HepG2 (cell line): ENCODE data around the gene SEMA3F. TPM values are rescaled to one million over a fixed set of nuclear protein-coding genes. Genes with fewer than 3 reads are reported as not detected.

Experiments used
- ATAC-seq: fragments of 200-7000 bp; cut with Tn5 transposase; 3 replicates; pipeline ENCODE4 v1.9.1; 2020; ENCODE audit warnings: mild to moderate bottlenecking, moderate library complexity
- BruUV-seq: library from RNA; stranded (reverse); fragments of 400-500 nt; replicated peaks from 2 replicates; lab custom pipeline; 2021; lab: Mats Ljungman, UMichigan
- CTCF ChIA-PET: fragments of 300-600 bp; formaldehyde crosslinking; extraction: SDS; loops from one replicate; lab custom pipeline; 2021; ENCODE audit warnings: low total read pairs, inconsistent platforms, low intra/inter-chr PET ratio; lab: Yijun Ruan, JAX
- POLR2A ChIA-PET: fragments of 350-600 bp; sonication (Branson Sonifier 250); formaldehyde crosslinking; loops from one replicate; lab custom pipeline; 2020; ENCODE audit warnings: antibody characterized with exemption, inconsistent platforms; lab: Yijun Ruan, JAX
- DNase-seq: peaks from one replicate; pipeline ENCODE4 v3.0.0-alpha.2; 2015; ENCODE audit warnings: low spot score
- FAIRE-seq: peaks from 3 replicates; lab custom pipeline; 2011; peaks lifted over from hg19 to GRCh38; lab: Jason Lieb, UNC
- H2AFZ ChIP-seq: one replicate; pipeline ENCODE4 v1.6.1; 2011; ENCODE audit warnings: low read length, inconsistent platforms
- H3K27ac ChIP-seq: fragments of 300-600 bp; 3 replicates; pipeline ENCODE4 v1.8.0; 2011; ENCODE audit warnings: mixed run types, mild to moderate bottlenecking, mixed read lengths, low read length, inconsistent platforms; ENCODE audit not compliant: insufficient read depth; ENCODE audit errors: extremely low read length
- H3K27me3 ChIP-seq, 2 experiments: fragments of 200-600 bp in 1 of 2; 2 replicates in 1 of 2; 3 replicates in 1 of 2; pipeline versions ENCODE4 v1.6.0 to v1.8.0; 2011; ENCODE audit warnings: low read length in 2 of 2, mild to moderate bottlenecking in 2 of 2, moderate library complexity in 2 of 2, inconsistent platforms in 1 of 2; ENCODE audit not compliant: insufficient read depth in 2 of 2, control insufficient read depth in 1 of 2
- H3K36me3 ChIP-seq, 2 experiments: fragments of 200-600 bp in 1 of 2; replicated peaks in 1 of 2; 2 replicates in 1 of 2; 3 replicates in 1 of 2; pipeline versions ENCODE4 v1.5.1 to v1.8.0; 2011; ENCODE audit warnings: low read length in 2 of 2, inconsistent platforms in 1 of 2; ENCODE audit not compliant: insufficient read depth in 2 of 2, control insufficient read depth in 1 of 2
- H3K4me1 ChIP-seq: 2 replicates; pipeline ENCODE4 v1.5.1; 2012; ENCODE audit warnings: low read length, inconsistent platforms; ENCODE audit not compliant: insufficient read depth
- H3K4me2 ChIP-seq: 2 replicates; pipeline ENCODE4 v1.6.0; 2011; ENCODE audit warnings: low read depth, low read length, inconsistent platforms
- H3K4me3 ChIP-seq, 3 experiments: fragments of 200-600 bp in 1 of 3; sonication (generic), shearing (Covaris generic) in 1 of 3; replicated peaks in 1 of 3; 2 replicates each; pipeline ENCODE4 v1.5.1; 2011 to 2016; ENCODE audit warnings: low read length in 3 of 3, inconsistent platforms in 2 of 3, low read depth in 2 of 3, mild to moderate bottlenecking in 2 of 3, control low read depth in 1 of 3, mixed read lengths in 1 of 3; ENCODE audit not compliant: insufficient read depth in 1 of 3
- H3K79me2 ChIP-seq: one replicate; pipeline ENCODE4 v1.6.1; 2011; ENCODE audit warnings: low read length, inconsistent platforms; ENCODE audit not compliant: insufficient read depth
- H3K9ac ChIP-seq: 2 replicates; pipeline ENCODE4 v1.6.0; 2011; ENCODE audit warnings: mild to moderate bottlenecking, low read depth, low read length, inconsistent platforms; ENCODE audit not compliant: insufficient read depth
- H3K9me3 ChIP-seq: 2 replicates; pipeline ENCODE4 v1.5.1; 2012; ENCODE audit warnings: mild to moderate bottlenecking, low read length
- H4K20me1 ChIP-seq: 2 replicates; pipeline ENCODE4 v1.6.0; 2011; ENCODE audit warnings: inconsistent platforms, mild to moderate bottlenecking, low read length, moderate library complexity; ENCODE audit not compliant: insufficient read depth
- EED ChIP-seq: sonication (generic); formaldehyde crosslinking; IDR thresholded peaks from 2 replicates; pipeline ENCODE4 v1.5.0; 2020; ENCODE audit warnings: mild to moderate bottlenecking, missing genetic modification reagents
- MED1 ChIP-seq: sonication (generic); formaldehyde crosslinking; IDR thresholded peaks from 2 replicates; pipeline ENCODE4 v1.4.0; 2020; ENCODE audit warnings: missing genetic modification reagents
- MED8 ChIP-seq: sonication (generic); formaldehyde crosslinking; IDR thresholded peaks from 2 replicates; pipeline ENCODE4 v1.8.1; 2023; ENCODE audit warnings: mild to moderate bottlenecking, missing genetic modification reagents; ENCODE audit not compliant: insufficient replicate concordance
- RBM39 ChIP-seq: fragments of 200-400 bp; formaldehyde crosslinking; IDR thresholded peaks from one replicate; pipeline ENCODE4 v1.6.1; 2018; ENCODE audit warnings: antibody characterized with exemption, mild to moderate bottlenecking, low read depth, low read length; ENCODE audit not compliant: poor library complexity, severe bottlenecking
- ZFP82 ChIP-seq: sonication (generic); formaldehyde crosslinking; IDR thresholded peaks from 2 replicates; pipeline ENCODE4 v1.5.1; 2020; ENCODE audit warnings: mild to moderate bottlenecking, missing genetic modification reagents, borderline replicate concordance
- ZNF552 ChIP-seq: sonication (generic); formaldehyde crosslinking; IDR thresholded peaks from 2 replicates; pipeline ENCODE4 v1.9.0; 2022; ENCODE audit warnings: missing genetic modification reagents, mild to moderate bottlenecking, borderline replicate concordance
- WGBS: methylation state at CpG from one replicate; pipeline ENCODE4 v1.1.6; 2017; ENCODE audit warnings: low lambda C conversion rate; 5-methylcytosine and 5-hydroxymethylcytosine counted together
- in situ Hi-C: cut with HindIII; loops from 2 replicates; pipeline ENCODE4 v1.10.0; 2017; ENCODE audit warnings: low pct_unique_long_range_greater_than_20kb; ENCODE audit not compliant: extremely low pct_ligation_motif_present
- intact Hi-C: fragments of 100-400 bp; cut with micrococcal nuclease; formaldehyde crosslinking; loops from one replicate; pipeline ENCODE4 v1.10.0; 2022; ENCODE audit not compliant: unreplicated experiment
- polyA plus RNA-seq, 8 experiments: library from polyadenylated mRNA; depleted of rRNA in 3 of 8; stranded (reverse) in 7 of 8; unstranded in 1 of 8; fragments of >200 nt; fragmentation: Illumina TruSeq in 4 of 8; extraction: Trizol in 4 of 8; gene quantifications; 2 replicates each; pipeline versions ENCODE4 v1.2.1 to v1.2.3, GENCODE V29; 2011 to 2016; ENCODE audit warnings: low read depth in 4 of 8, missing spikeins in 1 of 8, mixed read lengths in 1 of 8; ENCODE audit not compliant: insufficient read depth in 1 of 8
- total RNA-seq, 5 experiments: library from RNA; depleted of rRNA; stranded (reverse); fragments of >200 nt; fragmentation: Illumina TruSeq; extraction: Trizol; gene quantifications; 2 replicates each; pipeline ENCODE4 v1.2.3, GENCODE V29; 2016; ENCODE audit warnings: low read depth in 1 of 5
- TF ChIP-seq, protein P1 (sequence below): sonication (generic); formaldehyde crosslinking; IDR thresholded peaks from 2 replicates; pipeline ENCODE4 v1.5.1; 2020; ENCODE audit warnings: missing genetic modification reagents, mild to moderate bottlenecking, borderline replicate concordance
- TF ChIP-seq, protein P2 (sequence below): sonication (generic); formaldehyde crosslinking; IDR thresholded peaks from 2 replicates; pipeline ENCODE4 v1.4.0; 2020; ENCODE audit warnings: missing genetic modification reagents
- TF ChIP-seq, protein P3 (sequence below): sonication (generic); formaldehyde crosslinking; IDR thresholded peaks from 2 replicates; pipeline ENCODE4 v1.9.0; 2022; ENCODE audit warnings: low read depth, missing genetic modification reagents
- TF ChIP-seq, protein P4 (sequence below): sonication (generic); formaldehyde crosslinking; IDR thresholded peaks from 2 replicates; pipeline ENCODE4 v1.8.0; 2022; ENCODE audit warnings: missing genetic modification reagents, mild to moderate bottlenecking, moderate library complexity, borderline replicate concordance
- TF ChIP-seq, protein P5 (sequence below): IDR thresholded peaks from 2 replicates; pipeline ENCODE4 v1.6.1; 2016; ENCODE audit warnings: low read depth, control low read depth

SEMA3F gene
- total and polyA plus RNA-seq, 2 of the 13 experiments (the other 11 are each of a cell fraction or from before 2014, with no cell fraction given): 7.6 to 17.2 TPM

DNA sequence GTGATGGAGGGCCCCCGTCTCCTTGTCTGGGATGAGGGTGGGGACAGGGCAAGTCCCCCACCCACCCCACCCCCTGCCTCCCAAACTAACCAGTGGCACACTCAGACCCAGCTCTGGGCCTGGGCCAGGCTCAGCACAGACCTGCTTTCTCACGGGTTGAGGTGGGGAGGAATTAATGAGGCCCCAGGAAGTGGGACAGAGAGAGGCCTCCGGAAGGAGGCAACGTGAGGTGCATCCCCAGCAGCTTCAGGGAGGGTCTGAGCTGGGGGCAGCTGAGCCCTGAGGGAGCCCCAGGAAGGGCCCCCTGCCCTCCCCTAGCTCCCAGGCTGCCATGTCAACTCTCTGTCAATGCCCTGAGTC is 65.9 kb downstream of the SEMA3F start:
- no peaks in the 10 kb centered on the region for H3K27me3 ChIP-seq
- no peaks in the 10 kb centered on the region for H4K20me1 ChIP-seq
- peak overlapping the region; percentile 60 for H3K4me2 ChIP-seq
- in situ Hi-C loops (no loop called here), intact Hi-C loops (loop anchor here (1.0 kb wide), 1 partner anchor 26 kb away; no protein-coding TSS in a partner anchor)
- ChIA-PET POLR2A (interaction anchor here (1.1 to 16.5 kb wide), 8 partner anchors 15 to 116 kb away, joined by 3 to 625 read pairs (median 10); partner anchors contain the start of genes GNAI2, GNAT1 and SLC38A3), CTCF (interaction anchor here (1.2 to 9.0 kb wide), 2 partner anchors 19 to 27 kb away, joined by 3 to 265 read pairs; partner anchors contain the start of gene GNAT1)
- DNase-seq (no peak), ATAC-seq (peak; percentile 18), FAIRE-seq (no peak)
- peak overlapping the region; percentile 81 for H3K27ac ChIP-seq
- peak overlapping the region; percentile 65 for H3K9ac ChIP-seq
- whole genome bisulfite sequencing: 48% methylated on average over 3 of the region's 4 CpGs
- peak overlapping the region in 1 of 3 experiments; percentile 37; a peak in 2 of 6 replicates for H3K4me3 ChIP-seq
- H3K79me2 ChIP-seq: no peaks in the 10 kb centered on the region
- H3K4me1 ChIP-seq: peaks cover 60% of the 10 kb centered on the region
- H3K9me3 ChIP-seq: no peaks in the 10 kb centered on the region
- peaks cover 16 to 40% of the 10 kb centered on the region in 2 experiments for H3K36me3 ChIP-seq
- BruUV-seq: no TSS peak
- no peak overlapping the region for H2AFZ ChIP-seq
- TF ChIP-seq, protein P1, sequence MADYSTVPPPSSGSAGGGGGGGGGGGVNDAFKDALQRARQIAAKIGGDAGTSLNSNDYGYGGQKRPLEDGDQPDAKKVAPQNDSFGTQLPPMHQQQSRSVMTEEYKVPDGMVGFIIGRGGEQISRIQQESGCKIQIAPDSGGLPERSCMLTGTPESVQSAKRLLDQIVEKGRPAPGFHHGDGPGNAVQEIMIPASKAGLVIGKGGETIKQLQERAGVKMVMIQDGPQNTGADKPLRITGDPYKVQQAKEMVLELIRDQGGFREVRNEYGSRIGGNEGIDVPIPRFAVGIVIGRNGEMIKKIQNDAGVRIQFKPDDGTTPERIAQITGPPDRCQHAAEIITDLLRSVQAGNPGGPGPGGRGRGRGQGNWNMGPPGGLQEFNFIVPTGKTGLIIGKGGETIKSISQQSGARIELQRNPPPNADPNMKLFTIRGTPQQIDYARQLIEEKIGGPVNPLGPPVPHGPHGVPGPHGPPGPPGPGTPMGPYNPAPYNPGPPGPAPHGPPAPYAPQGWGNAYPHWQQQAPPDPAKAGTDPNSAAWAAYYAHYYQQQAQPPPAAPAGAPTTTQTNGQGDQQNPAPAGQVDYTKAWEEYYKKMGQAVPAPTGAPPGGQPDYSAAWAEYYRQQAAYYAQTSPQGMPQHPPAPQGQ (CRISPR knock-in tag): no peak
- TF ChIP-seq MED8 (CRISPR knock-in tag) (no peak), EED (no peak), MED1 (CRISPR knock-in tag) (0 out of 2 replicates have a peak, but pooled peaks have one; percentile 6), RBM39 (peak; percentile 11), ZFP82 (CRISPR knock-in tag) (no peak), ZNF552 (CRISPR knock-in tag) (no peak)
- TF ChIP-seq, protein P2, sequence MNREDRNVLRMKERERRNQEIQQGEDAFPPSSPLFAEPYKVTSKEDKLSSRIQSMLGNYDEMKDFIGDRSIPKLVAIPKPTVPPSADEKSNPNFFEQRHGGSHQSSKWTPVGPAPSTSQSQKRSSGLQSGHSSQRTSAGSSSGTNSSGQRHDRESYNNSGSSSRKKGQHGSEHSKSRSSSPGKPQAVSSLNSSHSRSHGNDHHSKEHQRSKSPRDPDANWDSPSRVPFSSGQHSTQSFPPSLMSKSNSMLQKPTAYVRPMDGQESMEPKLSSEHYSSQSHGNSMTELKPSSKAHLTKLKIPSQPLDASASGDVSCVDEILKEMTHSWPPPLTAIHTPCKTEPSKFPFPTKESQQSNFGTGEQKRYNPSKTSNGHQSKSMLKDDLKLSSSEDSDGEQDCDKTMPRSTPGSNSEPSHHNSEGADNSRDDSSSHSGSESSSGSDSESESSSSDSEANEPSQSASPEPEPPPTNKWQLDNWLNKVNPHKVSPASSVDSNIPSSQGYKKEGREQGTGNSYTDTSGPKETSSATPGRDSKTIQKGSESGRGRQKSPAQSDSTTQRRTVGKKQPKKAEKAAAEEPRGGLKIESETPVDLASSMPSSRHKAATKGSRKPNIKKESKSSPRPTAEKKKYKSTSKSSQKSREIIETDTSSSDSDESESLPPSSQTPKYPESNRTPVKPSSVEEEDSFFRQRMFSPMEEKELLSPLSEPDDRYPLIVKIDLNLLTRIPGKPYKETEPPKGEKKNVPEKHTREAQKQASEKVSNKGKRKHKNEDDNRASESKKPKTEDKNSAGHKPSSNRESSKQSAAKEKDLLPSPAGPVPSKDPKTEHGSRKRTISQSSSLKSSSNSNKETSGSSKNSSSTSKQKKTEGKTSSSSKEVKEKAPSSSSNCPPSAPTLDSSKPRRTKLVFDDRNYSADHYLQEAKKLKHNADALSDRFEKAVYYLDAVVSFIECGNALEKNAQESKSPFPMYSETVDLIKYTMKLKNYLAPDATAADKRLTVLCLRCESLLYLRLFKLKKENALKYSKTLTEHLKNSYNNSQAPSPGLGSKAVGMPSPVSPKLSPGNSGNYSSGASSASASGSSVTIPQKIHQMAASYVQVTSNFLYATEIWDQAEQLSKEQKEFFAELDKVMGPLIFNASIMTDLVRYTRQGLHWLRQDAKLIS (CRISPR knock-in tag): no peak
- TF ChIP-seq, protein P3, sequence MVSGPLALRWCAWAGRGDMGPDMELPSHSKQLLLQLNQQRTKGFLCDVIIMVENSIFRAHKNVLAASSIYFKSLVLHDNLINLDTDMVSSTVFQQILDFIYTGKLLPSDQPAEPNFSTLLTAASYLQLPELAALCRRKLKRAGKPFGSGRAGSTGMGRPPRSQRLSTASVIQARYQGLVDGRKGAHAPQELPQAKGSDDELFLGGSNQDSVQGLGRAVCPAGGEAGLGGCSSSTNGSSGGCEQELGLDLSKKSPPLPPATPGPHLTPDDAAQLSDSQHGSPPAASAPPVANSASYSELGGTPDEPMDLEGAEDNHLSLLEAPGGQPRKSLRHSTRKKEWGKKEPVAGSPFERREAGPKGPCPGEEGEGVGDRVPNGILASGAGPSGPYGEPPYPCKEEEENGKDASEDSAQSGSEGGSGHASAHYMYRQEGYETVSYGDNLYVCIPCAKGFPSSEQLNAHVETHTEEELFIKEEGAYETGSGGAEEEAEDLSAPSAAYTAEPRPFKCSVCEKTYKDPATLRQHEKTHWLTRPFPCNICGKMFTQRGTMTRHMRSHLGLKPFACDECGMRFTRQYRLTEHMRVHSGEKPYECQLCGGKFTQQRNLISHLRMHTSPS (CRISPR knock-in tag): no peak
- TF ChIP-seq, protein P4, sequence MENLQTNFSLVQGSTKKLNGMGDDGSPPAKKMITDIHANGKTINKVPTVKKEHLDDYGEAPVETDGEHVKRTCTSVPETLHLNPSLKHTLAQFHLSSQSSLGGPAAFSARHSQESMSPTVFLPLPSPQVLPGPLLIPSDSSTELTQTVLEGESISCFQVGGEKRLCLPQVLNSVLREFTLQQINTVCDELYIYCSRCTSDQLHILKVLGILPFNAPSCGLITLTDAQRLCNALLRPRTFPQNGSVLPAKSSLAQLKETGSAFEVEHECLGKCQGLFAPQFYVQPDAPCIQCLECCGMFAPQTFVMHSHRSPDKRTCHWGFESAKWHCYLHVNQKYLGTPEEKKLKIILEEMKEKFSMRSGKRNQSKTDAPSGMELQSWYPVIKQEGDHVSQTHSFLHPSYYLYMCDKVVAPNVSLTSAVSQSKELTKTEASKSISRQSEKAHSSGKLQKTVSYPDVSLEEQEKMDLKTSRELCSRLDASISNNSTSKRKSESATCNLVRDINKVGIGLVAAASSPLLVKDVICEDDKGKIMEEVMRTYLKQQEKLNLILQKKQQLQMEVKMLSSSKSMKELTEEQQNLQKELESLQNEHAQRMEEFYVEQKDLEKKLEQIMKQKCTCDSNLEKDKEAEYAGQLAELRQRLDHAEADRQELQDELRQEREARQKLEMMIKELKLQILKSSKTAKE (CRISPR knock-in tag): 0 out of 2 replicates have a peak, but pooled peaks have one; percentile 34
- TF ChIP-seq, protein P5, sequence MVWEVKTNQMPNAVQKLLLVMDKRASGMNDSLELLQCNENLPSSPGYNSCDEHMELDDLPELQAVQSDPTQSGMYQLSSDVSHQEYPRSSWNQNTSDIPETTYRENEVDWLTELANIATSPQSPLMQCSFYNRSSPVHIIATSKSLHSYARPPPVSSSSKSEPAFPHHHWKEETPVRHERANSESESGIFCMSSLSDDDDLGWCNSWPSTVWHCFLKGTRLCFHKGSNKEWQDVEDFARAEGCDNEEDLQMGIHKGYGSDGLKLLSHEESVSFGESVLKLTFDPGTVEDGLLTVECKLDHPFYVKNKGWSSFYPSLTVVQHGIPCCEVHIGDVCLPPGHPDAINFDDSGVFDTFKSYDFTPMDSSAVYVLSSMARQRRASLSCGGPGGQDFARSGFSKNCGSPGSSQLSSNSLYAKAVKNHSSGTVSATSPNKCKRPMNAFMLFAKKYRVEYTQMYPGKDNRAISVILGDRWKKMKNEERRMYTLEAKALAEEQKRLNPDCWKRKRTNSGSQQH (CRISPR knock-in tag): no peak
